HepG2 (cell line): ENCODE results near the gene KCTD14. TPM values are rescaled to one million over a fixed set of nuclear protein-coding genes. Genes with fewer than 3 reads are reported as not detected.
A peak's percentile ranks its signal among the peaks of the same experiment; 100 is the strongest.

Source experiments
- ATAC-seq: fragments of 200-7000 bp; cut with Tn5 transposase; 3 replicates; pipeline ENCODE4 v1.9.1; 2020; ENCODE audit warnings: mild to moderate bottlenecking, moderate library complexity
- BruUV-seq: library from RNA; stranded (reverse); fragments of 400-500 nt; replicated peaks from 2 replicates; lab custom pipeline; 2021; lab: Mats Ljungman, UMichigan
- CTCF ChIA-PET: fragments of 300-600 bp; formaldehyde crosslinking; extraction: SDS; loops from one replicate; lab custom pipeline; 2021; ENCODE audit warnings: low total read pairs, inconsistent platforms, low intra/inter-chr PET ratio; lab: Yijun Ruan, JAX
- POLR2A ChIA-PET: fragments of 350-600 bp; sonication (Branson Sonifier 250); formaldehyde crosslinking; loops from one replicate; lab custom pipeline; 2020; ENCODE audit warnings: antibody characterized with exemption, inconsistent platforms; lab: Yijun Ruan, JAX
- DNase-seq: peaks from one replicate; pipeline ENCODE4 v3.0.0-alpha.2; 2015; ENCODE audit warnings: low spot score
- FAIRE-seq: peaks from 3 replicates; lab custom pipeline; 2011; peaks lifted over from hg19 to GRCh38; lab: Jason Lieb, UNC
- H2AFZ ChIP-seq: one replicate; pipeline ENCODE4 v1.6.1; 2011; ENCODE audit warnings: low read length, inconsistent platforms
- H3K27ac ChIP-seq: fragments of 300-600 bp; 3 replicates; pipeline ENCODE4 v1.8.0; 2011; ENCODE audit warnings: mixed run types, mild to moderate bottlenecking, mixed read lengths, low read length, inconsistent platforms; ENCODE audit not compliant: insufficient read depth; ENCODE audit errors: extremely low read length
- H3K27me3 ChIP-seq, 2 experiments: fragments of 200-600 bp in 1 of 2; 2 replicates in 1 of 2; 3 replicates in 1 of 2; pipeline versions ENCODE4 v1.6.0 to v1.8.0; 2011; ENCODE audit warnings: low read length in 2 of 2, mild to moderate bottlenecking in 2 of 2, moderate library complexity in 2 of 2, inconsistent platforms in 1 of 2; ENCODE audit not compliant: insufficient read depth in 2 of 2, control insufficient read depth in 1 of 2
- H3K36me3 ChIP-seq, 2 experiments: fragments of 200-600 bp in 1 of 2; replicated peaks in 1 of 2; 2 replicates in 1 of 2; 3 replicates in 1 of 2; pipeline versions ENCODE4 v1.5.1 to v1.8.0; 2011; ENCODE audit warnings: low read length in 2 of 2, inconsistent platforms in 1 of 2; ENCODE audit not compliant: insufficient read depth in 2 of 2, control insufficient read depth in 1 of 2
- H3K4me1 ChIP-seq: 2 replicates; pipeline ENCODE4 v1.5.1; 2012; ENCODE audit warnings: low read length, inconsistent platforms; ENCODE audit not compliant: insufficient read depth
- H3K4me2 ChIP-seq: 2 replicates; pipeline ENCODE4 v1.6.0; 2011; ENCODE audit warnings: low read depth, low read length, inconsistent platforms
- H3K4me3 ChIP-seq, 3 experiments: fragments of 200-600 bp in 1 of 3; sonication (generic), shearing (Covaris generic) in 1 of 3; replicated peaks in 1 of 3; 2 replicates each; pipeline ENCODE4 v1.5.1; 2011 to 2016; ENCODE audit warnings: low read length in 3 of 3, inconsistent platforms in 2 of 3, low read depth in 2 of 3, mild to moderate bottlenecking in 2 of 3, control low read depth in 1 of 3, mixed read lengths in 1 of 3; ENCODE audit not compliant: insufficient read depth in 1 of 3
- H3K79me2 ChIP-seq: one replicate; pipeline ENCODE4 v1.6.1; 2011; ENCODE audit warnings: low read length, inconsistent platforms; ENCODE audit not compliant: insufficient read depth
- H3K9ac ChIP-seq: 2 replicates; pipeline ENCODE4 v1.6.0; 2011; ENCODE audit warnings: mild to moderate bottlenecking, low read depth, low read length, inconsistent platforms; ENCODE audit not compliant: insufficient read depth
- H3K9me3 ChIP-seq: 2 replicates; pipeline ENCODE4 v1.5.1; 2012; ENCODE audit warnings: mild to moderate bottlenecking, low read length
- H4K20me1 ChIP-seq: 2 replicates; pipeline ENCODE4 v1.6.0; 2011; ENCODE audit warnings: inconsistent platforms, mild to moderate bottlenecking, low read length, moderate library complexity; ENCODE audit not compliant: insufficient read depth
- ARID2 ChIP-seq: sonication (generic); formaldehyde crosslinking; IDR thresholded peaks from 2 replicates; pipeline ENCODE4 v1.8.1; 2022; ENCODE audit warnings: mild to moderate bottlenecking, missing genetic modification reagents, borderline replicate concordance
- HDAC1 ChIP-seq: sonication (generic); formaldehyde crosslinking; IDR thresholded peaks from 2 replicates; pipeline ENCODE4 v1.5.1; 2020; ENCODE audit warnings: mild to moderate bottlenecking, missing genetic modification reagents
- KAT8 ChIP-seq: IDR thresholded peaks from 2 replicates; pipeline ENCODE4 v1.6.1; 2016; ENCODE audit warnings: missing genetic modification reagents, missing compliant biosample characterization
- KMT2A ChIP-seq: sonication (generic); formaldehyde crosslinking; IDR thresholded peaks from 2 replicates; pipeline ENCODE4 v1.4.0; 2020; ENCODE audit warnings: missing genetic modification reagents
- MAFF ChIP-seq: IDR thresholded peaks from 2 replicates; pipeline ENCODE4 v1.6.1; 2011; ENCODE audit warnings: low read depth, low read length, improper control_type of control experiment
- MAFK ChIP-seq, 2 experiments: IDR thresholded peaks in 1 of 2; conservative IDR thresholded peaks in 1 of 2; 2 replicates each; pipeline ENCODE4 v1.6.1; 2011; ENCODE audit warnings: improper control_type of control experiment in 2 of 2, low read length in 2 of 2
- MYNN ChIP-seq: sonication (generic); formaldehyde crosslinking; IDR thresholded peaks from 2 replicates; pipeline ENCODE4 v1.4.0; 2020; ENCODE audit warnings: mild to moderate bottlenecking, low read depth, missing genetic modification reagents
- NCOA1 ChIP-seq: sonication (generic); formaldehyde crosslinking; IDR thresholded peaks from 2 replicates; pipeline ENCODE4 v1.9.0; 2021; ENCODE audit warnings: missing genetic modification reagents
- SPEN ChIP-seq: sonication (generic); formaldehyde crosslinking; IDR thresholded peaks from 2 replicates; pipeline ENCODE4 v1.5.1; 2020; ENCODE audit warnings: low read depth, mild to moderate bottlenecking, missing genetic modification reagents
- TEAD3 ChIP-seq: optimal IDR thresholded peaks from 2 replicates; pipeline ENCODE3; 2016; ENCODE audit warnings: borderline replicate concordance
- TRIM24 ChIP-seq: sonication (generic); formaldehyde crosslinking; IDR thresholded peaks from 2 replicates; pipeline ENCODE4 v1.8.0; 2022; ENCODE audit warnings: mild to moderate bottlenecking, missing genetic modification reagents
- ZKSCAN8 ChIP-seq: IDR thresholded peaks from 2 replicates; pipeline ENCODE4 v1.6.1; 2016; ENCODE audit warnings: borderline replicate concordance, missing genetic modification reagents, missing compliant biosample characterization
- ZNF441 ChIP-seq: sonication (generic); formaldehyde crosslinking; IDR thresholded peaks from 2 replicates; pipeline ENCODE4 v1.7.0; 2021; ENCODE audit warnings: missing genetic modification reagents, borderline replicate concordance
- ZNF556 ChIP-seq: sonication (generic); formaldehyde crosslinking; IDR thresholded peaks from 2 replicates; pipeline ENCODE4 v1.4.0; 2020; ENCODE audit warnings: mild to moderate bottlenecking, missing genetic modification reagents, borderline replicate concordance
- ZNF7 ChIP-seq: IDR thresholded peaks from 2 replicates; pipeline ENCODE4 v1.6.1; 2016; ENCODE audit warnings: missing biosample characterization, missing genetic modification reagents
- ZSCAN29 ChIP-seq: sonication (generic); formaldehyde crosslinking; conservative IDR thresholded peaks from 2 replicates; pipeline ENCODE4 v1.4.0; 2020; ENCODE audit warnings: mild to moderate bottlenecking, missing genetic modification reagents
- WGBS: methylation state at CpG from one replicate; pipeline ENCODE4 v1.1.6; 2017; ENCODE audit warnings: low lambda C conversion rate; 5-methylcytosine and 5-hydroxymethylcytosine counted together
- in situ Hi-C: cut with HindIII; loops from 2 replicates; pipeline ENCODE4 v1.10.0; 2017; ENCODE audit warnings: low pct_unique_long_range_greater_than_20kb; ENCODE audit not compliant: extremely low pct_ligation_motif_present
- intact Hi-C: fragments of 100-400 bp; cut with micrococcal nuclease; formaldehyde crosslinking; loops from one replicate; pipeline ENCODE4 v1.10.0; 2022; ENCODE audit not compliant: unreplicated experiment
- polyA plus RNA-seq, 8 experiments: library from polyadenylated mRNA; depleted of rRNA in 3 of 8; stranded (reverse) in 7 of 8; unstranded in 1 of 8; fragments of >200 nt; fragmentation: Illumina TruSeq in 4 of 8; extraction: Trizol in 4 of 8; gene quantifications; 2 replicates each; pipeline versions ENCODE4 v1.2.1 to v1.2.3, GENCODE V29; 2011 to 2016; ENCODE audit warnings: low read depth in 4 of 8, missing spikeins in 1 of 8, mixed read lengths in 1 of 8; ENCODE audit not compliant: insufficient read depth in 1 of 8
- total RNA-seq, 5 experiments: library from RNA; depleted of rRNA; stranded (reverse); fragments of >200 nt; fragmentation: Illumina TruSeq; extraction: Trizol; gene quantifications; 2 replicates each; pipeline ENCODE4 v1.2.3, GENCODE V29; 2016; ENCODE audit warnings: low read depth in 1 of 5
- TF ChIP-seq, protein P1 (sequence below), 2 experiments: sonication (generic) in 1 of 2; formaldehyde crosslinking in 1 of 2; IDR thresholded peaks; 2 replicates each; pipeline versions ENCODE4 v1.4.0 to v1.6.1; 2018 to 2020; ENCODE audit warnings: missing genetic modification reagents in 2 of 2, borderline replicate concordance in 1 of 2, low read depth in 1 of 2, mild to moderate bottlenecking in 1 of 2, missing biosample characterization in 1 of 2
- TF ChIP-seq, protein P2 (sequence below): IDR thresholded peaks from 2 replicates; pipeline ENCODE4 v1.6.1; 2016; ENCODE audit warnings: missing genetic modification reagents, missing compliant biosample characterization
- TF ChIP-seq, protein P3 (sequence below): IDR thresholded peaks from 2 replicates; pipeline ENCODE4 v1.6.1; 2016; ENCODE audit warnings: control low read depth
- TF ChIP-seq, protein P4 (sequence below): sonication (generic); formaldehyde crosslinking; IDR thresholded peaks from 2 replicates; pipeline ENCODE4 v1.8.0; 2022; ENCODE audit warnings: missing genetic modification reagents, mild to moderate bottlenecking, inconsistent platforms, borderline replicate concordance

Gene KCTD14
- total and polyA plus RNA-seq, 2 of the 13 experiments (the other 11 are each of a cell fraction or from before 2014, with no cell fraction given) = 10.3 to 15.6 TPM

DNA sequence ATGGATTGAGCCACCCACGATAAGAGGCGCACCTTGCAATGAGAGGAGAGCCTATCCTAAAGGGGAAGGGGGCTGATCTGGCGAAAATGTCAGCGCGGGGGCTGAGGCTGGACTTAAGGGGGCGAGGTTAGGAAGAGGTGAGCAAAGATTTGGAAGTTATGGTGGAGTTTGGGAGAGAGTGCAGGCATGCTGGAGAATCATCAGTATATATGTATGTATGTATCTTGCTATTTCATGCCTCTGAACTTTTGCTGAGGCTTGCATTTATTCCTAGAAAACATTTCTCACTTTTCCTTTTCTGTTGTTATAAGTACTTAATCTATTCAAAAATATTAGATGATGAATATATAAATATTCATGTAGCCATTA lies 23.4 kb upstream of the KCTD14 start:
- no TSS peak for BruUV-seq
- in situ Hi-C loops (loop anchor here (5.0 kb wide), 1 partner anchor 39 kb away; no protein-coding TSS in a partner anchor), intact Hi-C loops (loop anchor here (1.0 to 5.0 kb wide), 3 partner anchors 46 to 134 kb away; no protein-coding TSS in a partner anchor)
- FAIRE-seq = no peak
- H3K27me3 ChIP-seq = no peaks in the 10 kb centered on the region
- POLR2A ChIA-PET = interaction anchor here (0.6 to 1.9 kb wide), 7 partner anchors 12 to 539 kb away, joined by 3 to 12 read pairs (median 3); partner anchors contain the start of gene INTS4
- peak; percentile 61 for ATAC-seq
- H3K4me1 ChIP-seq = peaks cover 70% of the 10 kb centered on the region
- H3K4me3 ChIP-seq = peak overlapping the region; percentile 43 to 77 (median 67)
- WGBS = 9% methylated on average over 6 of the region's 6 CpGs
- no peaks in the 10 kb centered on the region for H4K20me1 ChIP-seq
- H3K27ac ChIP-seq = peak overlapping the region; percentile 35
- H3K9ac ChIP-seq = peak overlapping the region; percentile 70
- no peaks in the 10 kb centered on the region for H3K9me3 ChIP-seq
- H2AFZ ChIP-seq = peak overlapping the region; percentile 43
- H3K4me2 ChIP-seq = peak overlapping the region; percentile 100
- CTCF ChIA-PET = interaction anchor here (1.8 to 1.9 kb wide), 2 partner anchors 47 to 271 kb away, joined by 7 to 12 read pairs; no protein-coding TSS in a partner anchor
- H3K36me3 ChIP-seq = no peaks in the 10 kb centered on the region
- no peak for DNase-seq
- no peaks in the 10 kb centered on the region for H3K79me2 ChIP-seq
- TF ChIP-seq MAFF = peak; percentile 54; the same call in 1 of the 2 replicates
- TF ChIP-seq, protein P1, sequence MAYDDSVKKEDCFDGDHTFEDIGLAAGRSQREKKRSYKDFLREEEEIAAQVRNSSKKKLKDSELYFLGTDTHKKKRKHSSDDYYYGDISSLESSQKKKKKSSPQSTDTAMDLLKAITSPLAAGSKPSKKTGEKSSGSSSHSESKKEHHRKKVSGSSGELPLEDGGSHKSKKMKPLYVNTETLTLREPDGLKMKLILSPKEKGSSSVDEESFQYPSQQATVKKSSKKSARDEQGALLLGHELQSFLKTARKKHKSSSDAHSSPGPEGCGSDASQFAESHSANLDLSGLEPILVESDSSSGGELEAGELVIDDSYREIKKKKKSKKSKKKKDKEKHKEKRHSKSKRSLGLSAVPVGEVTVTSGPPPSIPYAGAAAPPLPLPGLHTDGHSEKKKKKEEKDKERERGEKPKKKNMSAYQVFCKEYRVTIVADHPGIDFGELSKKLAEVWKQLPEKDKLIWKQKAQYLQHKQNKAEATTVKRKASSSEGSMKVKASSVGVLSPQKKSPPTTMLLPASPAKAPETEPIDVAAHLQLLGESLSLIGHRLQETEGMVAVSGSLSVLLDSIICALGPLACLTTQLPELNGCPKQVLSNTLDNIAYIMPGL (CRISPR knock-in tag; IDR thresholded peaks at IDR 0.05; ENCODE audit: borderline replicate concordance in 1 of 2, low read depth in 1 of 2) = peak in 1 of 2 experiments; percentile 5; a peak in 1 of 4 replicates
- TF ChIP-seq ARID2 = 0 out of 2 replicates have a peak, but pooled peaks have one; percentile 8
- peak; percentile 5; the same call in 1 of the 2 replicates for TF ChIP-seq SPEN (CRISPR knock-in tag)
- TF ChIP-seq KAT8 (CRISPR knock-in tag) = peak; percentile 3; the same call in 1 of the 2 replicates
- TF ChIP-seq, protein P2, sequence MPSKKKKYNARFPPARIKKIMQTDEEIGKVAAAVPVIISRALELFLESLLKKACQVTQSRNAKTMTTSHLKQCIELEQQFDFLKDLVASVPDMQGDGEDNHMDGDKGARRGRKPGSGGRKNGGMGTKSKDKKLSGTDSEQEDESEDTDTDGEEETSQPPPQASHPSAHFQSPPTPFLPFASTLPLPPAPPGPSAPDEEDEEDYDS (CRISPR knock-in tag) = 0 out of 2 replicates have a peak, but pooled peaks have one; percentile 5
- peak; percentile 5; the same call in 1 of the 2 replicates for TF ChIP-seq ZKSCAN8 (CRISPR knock-in tag)
- TF ChIP-seq MYNN = 0 out of 2 replicates have a peak, but pooled peaks have one; percentile 1
- TF ChIP-seq ZNF7 = no peak
- TF ChIP-seq NCOA1 = no peak
- TF ChIP-seq ZSCAN29 (CRISPR knock-in tag) = 0 out of 2 replicates have a peak, but pooled peaks have one; percentile 26
- TF ChIP-seq, protein P3, sequence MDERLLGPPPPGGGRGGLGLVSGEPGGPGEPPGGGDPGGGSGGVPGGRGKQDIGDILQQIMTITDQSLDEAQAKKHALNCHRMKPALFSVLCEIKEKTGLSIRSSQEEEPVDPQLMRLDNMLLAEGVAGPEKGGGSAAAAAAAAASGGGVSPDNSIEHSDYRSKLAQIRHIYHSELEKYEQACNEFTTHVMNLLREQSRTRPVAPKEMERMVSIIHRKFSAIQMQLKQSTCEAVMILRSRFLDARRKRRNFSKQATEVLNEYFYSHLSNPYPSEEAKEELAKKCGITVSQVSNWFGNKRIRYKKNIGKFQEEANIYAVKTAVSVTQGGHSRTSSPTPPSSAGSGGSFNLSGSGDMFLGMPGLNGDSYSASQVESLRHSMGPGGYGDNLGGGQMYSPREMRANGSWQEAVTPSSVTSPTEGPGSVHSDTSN (CRISPR knock-in tag) = 0 out of 2 replicates have a peak, but pooled peaks have one; percentile 14
- 0 out of 2 replicates have a peak, but pooled peaks have one; percentile 5 for TF ChIP-seq HDAC1
- TF ChIP-seq ZNF441 (CRISPR knock-in tag) = 0 out of 2 replicates have a peak, but pooled peaks have one; percentile 12
- TF ChIP-seq, protein P4, sequence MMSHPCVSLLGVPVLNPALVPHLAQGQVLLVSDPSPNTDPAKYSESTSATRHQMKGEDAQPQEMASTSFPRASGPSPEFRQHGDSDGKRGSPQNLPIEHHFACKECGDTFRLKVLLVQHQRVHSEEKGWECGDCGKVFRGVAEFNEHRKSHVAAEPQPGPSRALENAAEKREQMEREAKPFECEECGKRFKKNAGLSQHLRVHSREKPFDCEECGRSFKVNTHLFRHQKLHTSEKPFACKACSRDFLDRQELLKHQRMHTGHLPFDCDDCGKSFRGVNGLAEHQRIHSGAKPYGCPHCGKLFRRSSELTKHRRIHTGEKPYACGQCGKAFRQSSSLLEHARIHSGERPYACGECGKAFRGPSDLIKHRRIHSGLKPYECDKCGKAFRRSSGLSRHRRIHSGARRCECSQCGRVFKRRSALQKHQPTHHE = 0 out of 2 replicates have a peak, but pooled peaks have one; percentile 13
- no peak for TF ChIP-seq TRIM24
- TF ChIP-seq MAFK (conservative IDR thresholded peaks at IDR 0.05 in 1 of 2, IDR thresholded peaks at IDR 0.05 in 1 of 2; ENCODE audit: low read length in 2 of 2) = peak; percentile 64 to 89
- TF ChIP-seq KMT2A = no peak
- peak; percentile 7; the same call in 1 of the 2 replicates for TF ChIP-seq ZNF556
- no peak for TF ChIP-seq TEAD3 (CRISPR knock-in tag)
